Measurements from ENCODE around the gene LRRTM2.
A peak's percentile ranks its signal among the peaks of the same experiment; 100 is the strongest.
"Not testable (repeated sequence)": the region's sequence is repeated elsewhere in the genome, so short reads cannot be mapped to it uniquely, and the experiment has no call there.

The LRRTM2 gene

GRCh38 chr5:138834853-138835252 is 40.3 kb downstream of the LRRTM2 start:
- not testable (repeated sequence) for DNase-seq (ENCODE audit: low read depth)

- DNase-seq (ENCODE audit: low read depth), result no peak
These were observed 41.2 kb downstream of the LRRTM2 start for GRCh38 chr5:138833726-138834480.

- no peak for DNase-seq (ENCODE audit: low read depth)
These were observed 42.1 kb downstream of the LRRTM2 start for GRCh38 chr5:138833080-138833479.

GRCh38 chr5:138832218-138832617 is 42.9 kb downstream of the LRRTM2 start:
- no peak for DNase-seq (ENCODE audit: low read depth)

- DNase-seq (ENCODE audit: low read depth), result no peak
These were observed 43.4 kb downstream of the LRRTM2 start for GRCh38 chr5:138831703-138832102.

- DNase-seq (ENCODE audit: low read depth), result no peak
These were observed 45.8 kb downstream of the LRRTM2 start for GRCh38 chr5:138829341-138829740.

- no peak for DNase-seq (ENCODE audit: low read depth)
These were observed 46.6 kb downstream of the LRRTM2 start for GRCh38 chr5:138828556-138828955.

GRCh38 chr5:138824924-138825863 is 49.9 kb downstream of the LRRTM2 start:
- peak; percentile 8 for DNase-seq (ENCODE audit: low read depth)

GRCh38 chr5:138824516-138824915 is 50.6 kb downstream of the LRRTM2 start:
- no peak for DNase-seq (ENCODE audit: low read depth)

- DNase-seq (ENCODE audit: low read depth), result no peak
These were observed 54.4 kb downstream of the LRRTM2 start for GRCh38 chr5:138820695-138821094.

GRCh38 chr5:138819081-138819480 is 56.1 kb downstream of the LRRTM2 start:
- DNase-seq (ENCODE audit: low read depth), result no peak
